ENCODE data around the gene CACNA1D.
A peak's percentile ranks its signal among the peaks of the same experiment; 100 is the strongest.

CACNA1D gene

DNA sequence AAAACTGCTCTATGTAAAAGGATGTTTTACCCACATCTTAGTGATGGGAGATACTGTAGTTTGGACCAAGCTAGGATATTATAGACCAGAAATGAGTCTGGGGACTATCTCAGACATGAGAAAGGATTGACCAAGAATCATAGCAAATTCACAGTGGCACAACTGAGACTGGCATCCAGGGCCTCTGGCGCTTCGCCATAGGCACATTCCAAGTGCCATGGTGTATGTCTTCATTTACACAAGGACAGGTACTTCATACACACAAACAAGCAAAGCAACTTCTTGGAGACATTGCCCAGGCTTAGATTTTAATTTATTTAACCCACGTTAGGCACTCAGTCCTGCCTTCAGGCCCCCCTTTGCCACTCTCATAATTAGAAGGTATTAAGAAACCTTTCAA is 28.9 kb downstream of the CACNA1D start:
- intact Hi-C loops (cut with DNase I), result no loop called here
- DNase-seq, result peak in 1 of 10 donors; percentile 58

DNA sequence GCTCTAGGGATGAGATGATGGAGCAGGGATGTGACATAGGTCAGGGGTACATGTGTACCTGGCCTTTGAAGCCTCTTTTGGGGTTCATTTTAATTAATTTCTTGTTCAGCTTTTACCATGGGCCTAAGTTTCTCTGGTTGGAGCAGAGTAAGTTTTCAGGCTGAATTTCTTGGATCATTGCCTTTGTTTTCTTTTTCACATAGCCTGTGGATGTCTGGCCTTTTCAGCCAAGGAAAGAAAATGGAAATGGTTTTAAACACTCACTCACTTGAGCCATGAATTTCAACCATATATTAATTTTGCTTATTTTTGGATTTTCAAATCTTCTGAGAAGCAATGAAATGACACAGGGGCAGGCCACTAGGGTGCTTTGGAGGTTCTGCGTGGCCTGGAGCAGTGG is 30.2 kb downstream of the CACNA1D start:
- DNase-seq, result no peak
- intact Hi-C loops (cut with DNase I), result no loop called here

DNA sequence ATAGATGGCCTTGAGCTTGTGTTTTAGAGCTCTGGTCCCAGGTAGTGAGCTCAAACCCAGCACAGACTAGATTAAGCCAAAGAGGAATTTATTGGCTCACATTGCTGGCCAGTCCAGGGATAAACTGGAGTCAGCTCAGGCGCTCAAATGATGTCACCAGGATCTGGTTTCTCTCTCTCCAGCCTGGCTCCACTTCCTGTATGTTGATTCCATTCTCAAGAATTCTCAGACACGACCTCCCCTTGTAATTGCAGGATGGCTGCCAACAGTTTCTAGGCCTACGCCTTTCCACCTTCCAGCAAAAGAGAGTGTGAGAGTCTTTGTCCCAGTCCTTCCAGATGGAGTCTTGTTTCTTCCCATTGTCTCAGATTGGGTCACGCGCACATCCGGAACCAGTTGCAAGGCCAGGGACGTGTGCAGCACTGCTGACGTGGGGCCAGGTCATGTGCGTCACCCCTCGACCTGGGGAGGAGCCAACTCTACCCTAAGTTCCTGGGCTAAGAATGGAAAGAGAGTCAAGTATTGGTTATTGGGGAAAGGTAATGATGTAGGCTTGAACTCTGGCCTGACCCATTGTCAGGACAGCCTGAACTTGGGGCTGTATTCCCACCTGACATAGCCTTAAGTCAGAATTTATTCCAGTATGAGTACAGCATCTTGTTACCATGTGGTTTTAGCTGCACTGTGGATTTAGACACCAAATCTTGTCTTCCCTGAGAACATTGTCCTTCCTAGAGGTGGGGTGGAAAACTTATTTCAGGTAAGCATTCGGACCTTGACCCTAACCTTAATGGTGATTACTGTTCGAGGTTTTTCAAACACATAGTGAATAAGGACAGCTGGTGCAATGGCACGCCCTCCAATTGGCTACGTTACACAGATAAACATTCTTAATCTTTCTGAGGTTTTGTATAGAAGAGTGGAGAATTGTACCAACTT is 31.6 kb downstream of the CACNA1D start:
- intact Hi-C loops (cut with DNase I), result no loop called here
- DNase-seq, result peak in 1 of 10 donors; percentile 13

DNA sequence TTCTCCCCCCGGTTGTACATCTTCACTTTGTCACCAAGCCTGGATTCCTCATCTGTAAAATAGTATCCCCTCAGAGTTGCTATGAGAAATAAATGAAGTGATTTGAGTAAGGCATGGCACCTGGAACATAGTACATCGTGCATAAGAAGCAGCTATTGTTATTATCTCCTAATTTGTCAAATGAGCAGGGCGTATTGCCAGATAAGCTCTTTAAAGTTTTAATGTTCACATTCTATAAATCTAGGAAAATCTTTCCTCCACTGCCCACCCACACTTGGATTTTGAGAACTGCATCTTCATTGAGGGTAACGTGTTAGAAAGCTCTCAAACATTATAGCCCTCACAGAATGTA is 32.3 kb downstream of the CACNA1D start:
- DNase-seq, result no peak
- intact Hi-C loops (cut with DNase I), result no loop called here

DNA sequence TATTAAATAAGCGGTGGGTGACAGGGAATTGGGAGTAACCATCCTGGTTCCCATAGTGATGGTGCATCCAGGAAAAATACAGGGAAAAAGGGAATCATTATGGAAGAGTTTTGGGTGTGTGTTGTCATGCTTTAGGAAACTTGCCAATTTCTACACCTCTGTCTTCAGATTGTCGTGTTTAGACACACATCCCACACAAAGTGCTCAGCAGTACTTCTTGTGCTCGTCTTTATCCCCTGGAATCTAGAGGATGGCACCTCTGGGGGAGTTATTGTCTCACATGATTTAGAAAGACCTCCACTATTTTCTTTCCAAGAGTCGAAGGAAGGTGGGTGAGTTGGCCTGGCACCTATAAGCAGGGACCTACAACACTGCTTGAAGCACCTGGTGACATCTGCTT is 35.8 kb downstream of the CACNA1D start:
- no peak for DNase-seq
- intact Hi-C loops (cut with DNase I), result no loop called here

DNA sequence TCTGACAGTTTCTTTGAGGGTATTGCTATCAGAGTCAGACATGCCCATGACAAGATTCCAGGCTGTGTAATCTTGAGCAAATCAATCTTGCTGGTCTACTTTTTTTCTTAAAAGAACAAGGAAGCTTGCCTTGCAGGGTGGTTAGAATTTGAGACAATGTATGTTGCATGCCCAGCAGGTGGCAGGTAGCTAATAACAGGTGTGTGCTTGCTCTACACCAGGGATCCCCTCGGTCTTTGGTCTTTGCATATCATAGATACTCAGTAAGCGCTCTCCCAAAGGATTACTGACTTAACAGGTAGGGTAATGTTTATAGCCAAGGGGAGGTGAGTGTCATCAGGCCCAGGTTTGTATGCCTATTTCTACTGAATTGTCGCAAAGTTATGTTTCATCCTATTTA is 37.3 kb downstream of the CACNA1D start:
- no peak for DNase-seq
- intact Hi-C loops (cut with DNase I), result no loop called here

DNA sequence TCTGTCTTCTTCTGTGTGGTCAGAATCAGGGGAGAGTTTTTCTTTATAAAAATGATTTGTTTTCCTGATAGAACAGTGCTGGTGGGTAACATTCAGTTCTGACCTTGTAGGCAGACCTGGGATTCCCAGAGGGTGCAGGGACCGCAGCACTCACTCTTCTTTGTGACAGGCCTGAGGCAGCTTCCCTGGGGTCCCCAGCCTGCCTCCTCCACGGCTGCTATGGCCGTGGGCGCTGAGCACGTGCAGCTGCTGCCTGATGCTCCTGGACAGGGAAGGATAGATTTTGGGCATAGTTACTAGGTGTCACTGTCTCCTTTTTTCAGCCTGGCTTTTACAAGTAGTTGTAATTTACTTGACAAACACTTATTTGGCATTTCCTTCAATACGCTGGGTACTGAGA is 39.1 kb downstream of the CACNA1D start:
- no peak for DNase-seq
- intact Hi-C loops (cut with DNase I), result no loop called here

DNA sequence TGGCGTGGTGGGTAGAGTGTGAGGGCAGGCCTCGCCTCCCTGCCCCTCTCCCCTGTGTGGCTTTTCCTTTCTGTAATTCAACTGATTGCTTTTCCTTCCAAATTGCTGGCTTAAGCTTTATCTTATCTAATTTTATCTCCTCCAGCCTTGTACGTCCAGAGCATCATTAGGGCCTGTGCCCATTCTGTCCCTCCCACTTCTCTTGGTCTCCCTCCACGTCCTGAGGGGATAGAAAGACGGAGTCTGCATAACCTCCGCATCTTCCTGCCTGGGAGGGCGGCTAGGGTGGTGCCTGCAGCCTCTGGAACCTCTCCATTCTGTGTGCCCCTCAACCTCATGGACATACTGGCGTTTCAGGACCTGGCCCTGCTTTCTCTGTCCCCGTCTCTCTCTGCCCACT is 39.8 kb downstream of the CACNA1D start:
- intact Hi-C loops (cut with DNase I), result no loop called here
- DNase-seq, result no peak

DNA sequence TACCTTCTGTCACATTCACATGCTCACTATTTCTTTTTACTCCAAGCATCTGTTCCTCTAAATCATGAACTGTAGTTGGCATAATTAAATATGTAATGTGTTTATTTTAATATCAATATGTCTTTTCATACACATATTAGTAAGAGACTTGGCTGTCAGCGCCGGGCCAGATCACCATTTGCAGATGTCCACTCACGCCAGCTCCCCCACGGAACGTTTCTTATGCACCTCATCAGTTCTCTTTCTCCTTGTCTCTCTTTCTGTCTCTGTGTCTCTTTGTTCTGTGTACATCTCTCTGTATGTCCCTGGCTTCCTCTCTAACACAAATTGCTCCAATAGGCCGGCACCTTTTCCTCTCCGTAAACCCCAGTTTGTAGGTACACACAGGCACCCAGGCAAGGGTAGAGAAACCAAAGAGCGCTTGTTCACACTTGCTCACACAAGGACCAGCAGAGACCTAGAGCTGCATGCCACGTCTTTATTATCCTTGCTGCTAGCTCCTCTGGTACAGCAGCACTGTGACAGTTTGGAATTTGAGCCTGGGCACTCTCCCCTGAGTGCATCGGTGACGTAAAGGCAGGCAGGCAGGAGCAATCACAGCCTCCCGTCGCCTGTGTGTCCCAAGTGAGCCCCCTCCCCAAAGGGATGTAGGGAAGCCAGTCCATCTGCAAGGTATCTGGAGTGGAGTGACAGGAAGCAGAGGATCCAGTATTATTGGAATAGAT is 40.4 kb downstream of the CACNA1D start:
- intact Hi-C loops (cut with DNase I), result no loop called here

DNA sequence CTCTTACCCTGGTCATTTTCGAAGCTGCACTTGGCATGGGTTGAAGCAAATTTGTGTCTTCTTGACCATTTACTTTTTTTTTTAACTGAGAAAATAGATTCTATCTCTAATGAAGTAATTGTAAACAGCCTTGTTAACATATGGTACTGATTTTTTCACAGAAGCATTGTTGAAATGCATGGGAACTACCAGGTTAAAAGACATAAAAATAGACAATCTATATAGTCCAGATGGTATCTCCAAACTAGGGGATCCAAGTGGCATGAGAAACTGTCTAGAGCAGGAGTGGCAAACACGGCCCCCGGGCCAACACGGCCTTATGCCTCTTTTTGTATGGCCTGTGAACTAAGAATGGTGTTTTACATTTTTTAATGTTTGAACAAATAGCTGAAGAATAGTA is 41.9 kb downstream of the CACNA1D start:
- intact Hi-C loops (cut with DNase I), result no loop called here
- DNase-seq, result no peak

More for the DNA sequence above, 40.4 kb downstream of the CACNA1D start:
- no peak for DNase-seq

DNA sequence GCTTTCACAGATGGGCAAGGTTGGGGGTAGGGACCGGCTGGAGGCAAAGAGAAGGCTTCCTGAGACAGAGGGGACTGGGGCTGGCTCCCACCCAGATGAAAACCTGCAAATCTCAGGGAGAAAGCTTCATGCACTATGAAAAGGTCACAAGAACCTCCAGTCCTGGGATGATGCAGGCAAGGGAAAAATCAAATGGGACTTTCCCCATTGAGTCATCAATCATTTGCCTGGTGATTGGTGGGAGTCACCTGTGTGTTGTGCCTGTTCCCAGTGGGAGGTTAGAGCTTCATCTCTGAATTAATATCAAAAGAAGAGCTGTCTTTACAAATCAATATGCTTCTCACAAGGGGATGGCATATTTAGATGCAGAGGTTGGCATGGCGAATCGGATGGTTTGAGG is 49.9 kb downstream of the CACNA1D start:
- DNase-seq, result no peak
- intact Hi-C loops (cut with DNase I), result no loop called here

DNA sequence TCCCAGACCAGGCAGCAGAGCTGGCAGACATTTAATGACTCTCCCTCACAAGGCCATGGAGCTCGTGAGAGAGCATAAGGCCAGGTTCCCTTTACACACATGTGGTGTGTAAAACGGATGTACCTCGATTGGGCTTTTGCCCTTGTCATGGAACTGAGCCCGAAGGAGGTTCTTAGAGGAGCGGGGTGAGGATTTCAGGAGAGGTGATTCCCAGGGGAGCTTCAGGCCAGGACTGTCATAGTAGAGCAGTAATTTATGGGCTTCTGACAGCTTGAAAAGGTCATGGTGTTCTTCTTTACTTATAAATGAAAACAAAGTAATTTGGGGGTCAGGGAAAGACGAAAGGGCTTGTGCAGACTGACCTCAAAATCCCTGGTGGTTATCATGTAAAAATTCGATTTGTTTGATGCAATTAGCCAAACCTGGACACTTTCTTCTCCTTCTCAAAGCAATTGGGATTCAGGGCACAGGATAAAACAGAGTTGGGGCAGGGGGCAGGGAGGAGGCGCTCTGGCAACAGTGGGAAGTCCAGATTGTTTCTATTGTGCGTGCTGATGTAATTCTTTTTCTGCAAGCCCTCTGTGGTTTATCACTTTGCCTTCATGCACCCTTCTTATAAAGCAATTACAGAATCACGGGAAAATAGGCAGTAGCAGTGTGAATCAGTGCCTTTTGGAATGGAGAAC is 51.0 kb downstream of the CACNA1D start:
- intact Hi-C loops (cut with DNase I), result no loop called here
- DNase-seq, result no peak

DNA sequence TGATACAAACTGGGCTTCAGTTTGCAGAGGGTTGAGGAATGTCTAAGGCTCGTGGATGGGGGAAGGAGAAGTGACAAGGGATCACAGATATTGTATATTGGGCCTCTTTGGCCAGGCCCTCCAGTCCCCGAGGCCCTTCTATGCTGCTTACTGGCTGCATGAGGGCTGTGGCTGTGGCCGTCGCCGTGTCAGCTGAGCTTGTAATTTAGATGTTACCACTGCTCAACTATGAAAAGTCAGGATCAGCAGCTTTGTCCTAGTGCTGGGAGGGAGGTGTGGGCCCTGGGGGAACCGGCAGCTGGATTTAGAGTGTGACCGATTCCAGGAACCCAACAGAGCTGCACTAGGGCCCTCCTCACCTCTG is 51.6 kb downstream of the CACNA1D start:
- peak in 1 of 10 donors; percentile 50 for DNase-seq
- intact Hi-C loops (cut with DNase I), result no loop called here

DNA sequence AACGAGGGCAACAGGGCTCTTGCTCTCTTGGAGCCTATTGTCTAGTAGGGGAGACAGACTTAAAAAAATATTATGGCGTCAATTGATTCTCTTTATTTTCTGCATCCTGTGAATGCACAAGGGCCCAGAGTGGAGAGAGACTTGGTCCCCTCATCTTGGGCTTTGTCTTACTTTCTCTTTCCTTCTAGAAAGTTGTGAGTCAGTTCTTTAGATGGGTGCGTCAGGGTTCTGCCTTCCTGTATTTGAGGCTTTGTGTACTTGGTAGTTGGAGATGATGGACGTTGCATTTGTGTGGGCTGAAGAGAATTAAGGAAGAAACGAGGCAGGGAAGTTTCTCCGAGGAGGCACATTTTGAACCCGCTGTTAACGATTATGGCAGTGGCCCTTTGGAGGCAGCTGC is 52.9 kb downstream of the CACNA1D start:
- intact Hi-C loops (cut with DNase I), result no loop called here
- DNase-seq, result no peak

DNA sequence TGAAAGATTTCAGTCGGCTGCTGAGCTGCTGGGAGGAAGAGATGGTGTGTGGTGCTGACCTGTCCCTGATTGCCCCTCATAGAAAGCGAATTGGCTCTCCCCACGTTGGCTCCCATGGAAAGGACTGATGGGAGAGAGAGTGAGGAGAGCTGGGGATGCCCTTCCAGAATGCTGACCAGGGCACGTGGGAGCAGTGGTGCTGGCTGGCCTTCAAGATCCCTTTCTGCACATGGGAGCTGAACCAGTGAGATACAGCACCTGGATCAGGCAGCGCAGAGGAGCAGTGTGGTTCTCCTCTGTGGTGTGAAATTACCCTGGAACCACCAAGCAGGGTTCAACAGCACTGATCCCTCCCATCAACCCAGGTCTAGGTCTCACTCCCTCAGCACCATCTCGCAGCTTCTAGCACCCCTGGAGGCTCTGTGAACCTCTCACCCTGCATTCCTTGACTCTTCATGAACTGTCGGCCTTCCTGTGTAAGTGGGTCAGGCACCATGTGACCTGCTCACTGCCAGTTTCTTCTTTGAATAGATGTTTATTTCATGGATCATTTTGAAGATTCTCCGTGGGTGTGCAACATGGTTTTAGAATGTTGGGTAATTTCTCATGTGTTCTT is 55.7 kb downstream of the CACNA1D start:
- intact Hi-C loops (cut with DNase I), result no loop called here
- DNase-seq, result peak in 1 of 10 donors; percentile 59

DNA sequence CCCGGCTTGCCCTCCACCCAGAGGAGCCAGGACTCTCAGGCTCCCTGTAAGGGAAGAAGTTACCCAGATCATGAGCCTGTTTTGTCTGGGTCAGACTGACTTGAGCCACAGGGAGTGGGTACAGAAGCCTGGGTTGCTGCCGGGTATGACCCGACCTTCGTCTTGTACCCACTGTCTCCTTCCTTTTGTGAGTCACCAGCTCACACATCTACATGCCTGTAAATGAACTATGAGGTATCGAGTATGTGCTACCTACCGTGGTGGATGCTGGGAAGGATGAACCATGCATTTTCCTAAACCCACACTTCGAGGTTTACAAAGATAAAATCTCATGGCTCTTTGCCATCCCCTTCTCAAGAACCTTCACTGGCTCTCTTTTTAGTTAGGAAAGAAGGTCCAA is 56.9 kb downstream of the CACNA1D start:
- no peak for DNase-seq
- intact Hi-C loops (cut with DNase I), result no loop called here

DNA sequence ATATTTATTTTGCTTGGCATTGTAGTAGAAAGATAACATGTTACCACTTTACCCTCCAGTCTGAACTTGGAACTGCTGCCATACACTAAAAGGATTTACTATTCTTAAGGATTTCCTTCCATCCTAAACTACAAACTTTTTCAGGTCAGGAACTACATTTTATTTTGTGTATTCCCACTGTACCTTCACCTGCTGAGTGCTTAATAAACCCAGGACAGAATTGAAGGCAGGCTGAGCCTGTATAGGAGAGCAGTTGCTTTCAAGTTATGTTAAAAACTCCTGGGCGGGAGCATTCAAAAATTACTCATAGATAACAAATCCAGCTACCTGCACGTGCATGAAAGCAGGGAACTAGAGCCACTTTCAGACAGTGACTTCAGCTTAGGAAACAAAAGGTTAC is 58.3 kb downstream of the CACNA1D start:
- intact Hi-C loops (cut with DNase I), result no loop called here
- DNase-seq, result no peak

DNA sequence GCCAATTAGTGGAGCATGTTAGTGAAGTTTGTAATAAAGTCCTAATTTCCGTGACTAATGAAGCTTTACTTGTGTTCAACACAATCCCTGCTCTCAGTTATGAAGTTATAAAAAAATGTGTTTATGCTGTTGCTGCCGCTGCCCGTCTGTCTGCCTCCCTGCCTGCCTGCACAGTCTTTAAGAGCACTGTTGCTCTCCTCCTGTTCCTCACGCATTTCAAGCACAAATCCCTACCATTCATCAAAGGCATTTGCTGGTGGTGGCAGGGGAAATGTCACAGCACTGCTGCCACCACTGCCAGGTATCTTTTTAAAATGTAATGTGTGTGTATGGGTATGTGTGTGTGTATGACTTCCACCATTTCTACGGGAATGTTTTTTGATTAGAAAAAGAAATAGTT is 58.8 kb downstream of the CACNA1D start:
- intact Hi-C loops (cut with DNase I), result no loop called here
- no peak for DNase-seq

DNA sequence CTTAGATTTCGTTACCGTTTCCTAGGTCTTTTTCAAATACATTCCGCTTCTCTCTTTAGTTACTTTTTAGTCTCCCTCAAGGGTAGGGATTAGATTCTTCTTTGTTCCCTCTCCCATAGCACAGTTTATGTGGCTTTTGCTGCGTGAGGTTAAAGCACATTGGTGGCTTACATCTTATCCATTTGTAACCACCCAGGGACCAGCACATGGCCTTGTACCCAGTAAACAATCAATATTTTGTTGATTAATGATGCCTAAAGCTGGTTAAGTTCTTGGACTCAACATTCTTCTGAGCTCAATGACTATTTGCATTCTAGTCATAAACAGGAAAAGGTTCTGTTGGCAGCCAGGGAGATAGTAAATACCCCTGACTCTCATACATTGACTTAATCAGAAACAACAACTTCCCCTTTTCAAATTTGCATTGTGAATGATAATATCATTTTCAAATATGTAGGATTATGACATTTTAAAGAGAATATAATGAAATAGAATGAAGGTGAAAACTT is 60.2 kb downstream of the CACNA1D start:
- no peak for DNase-seq
- intact Hi-C loops (cut with DNase I), result no loop called here

DNA sequence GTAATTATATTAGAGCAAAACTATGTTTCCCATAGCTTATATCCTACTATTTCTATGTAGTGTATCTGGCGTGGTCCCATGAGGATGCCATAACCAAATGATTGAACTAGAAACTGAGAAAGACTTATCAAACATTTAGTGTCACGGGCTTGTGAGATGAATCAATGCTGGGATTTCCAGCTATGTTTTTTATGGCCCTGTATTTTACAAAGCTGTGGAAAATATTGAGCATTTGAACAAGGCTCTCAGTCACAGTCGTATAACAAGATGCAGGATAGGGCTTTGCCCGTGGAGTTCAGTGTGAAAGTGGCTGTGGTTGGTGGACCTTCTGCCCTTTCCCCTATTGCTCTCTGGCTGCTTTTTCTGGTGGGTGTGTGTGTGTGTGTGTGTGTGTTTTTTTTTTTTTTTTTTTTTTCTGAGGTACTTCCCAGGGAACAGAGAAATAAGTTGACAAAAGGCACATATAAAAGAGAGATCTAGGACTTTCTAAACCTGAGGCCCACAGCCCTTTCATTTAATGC is 60.7 kb downstream of the CACNA1D start:
- intact Hi-C loops (cut with DNase I), result no loop called here
- no peak for DNase-seq

Measured in posterior cingulate gyrus (tissue), 11 donors.